Hepatocyte (in vitro differentiated cells): ENCODE measurements around the gene AICDA.

Experiments used
- CTCF ChIP-seq: fragments of 200-600 bp; sonication (generic); IDR thresholded peaks from 2 replicates; pipeline ENCODE4 v1.5.1; 2016; ENCODE audit warnings: antibody characterized with exemption, mild to moderate bottlenecking; ENCODE audit not compliant: poor library complexity
- EZH2 ChIP-seq: fragments of 200-600 bp; sonication (generic); IDR thresholded peaks from 2 replicates; pipeline ENCODE4 v1.6.1; 2016; ENCODE audit warnings: antibody characterized with exemption, mild to moderate bottlenecking, borderline replicate concordance
- EZH2phosphoT487 ChIP-seq: fragments of 200-600 bp; sonication (generic); IDR thresholded peaks from one replicate; pipeline ENCODE4 v1.6.1; 2018; ENCODE audit warnings: antibody characterized with exemption, mild to moderate bottlenecking, low read depth, moderate library complexity; ENCODE audit not compliant: unreplicated experiment, severe bottlenecking

GRCh38 chr12:8590842-8591545, 21.7 kb downstream of the AICDA start:
- no peak for TF ChIP-seq CTCF
- no peak for TF ChIP-seq EZH2
- TF ChIP-seq EZH2phosphoT487, result no peak
